ENCODE data around the gene LMTK2.

Gene LMTK2

GRCh38 chr7:98100088-98100487 lies 6.6 kb upstream of the LMTK2 start:
- Histone ChIP-seq H3K36me3 (ENCODE audit: control insufficient read depth, insufficient read depth, low read length) (no peaks in the 10 kb centered on the region), H3K27ac (ENCODE audit: insufficient read depth, low read length, poor library complexity, severe bottlenecking) (no peak overlapping the region), H3K4me3 (ENCODE audit: insufficient read depth, low read depth, low read length, poor library complexity, severe bottlenecking) (no peak overlapping the region), H3K4me1 (ENCODE audit: control insufficient read depth, insufficient read depth, low read length, poor library complexity, severe bottlenecking) (no peaks in the 10 kb centered on the region), H3K9me3 (ENCODE audit: control insufficient read depth, low read length) (peaks cover 4% of the 10 kb centered on the region), H3K27me3 (replicated peaks; ENCODE audit: control insufficient read depth, insufficient read depth, low read length, poor library complexity, severe bottlenecking) (no peaks in the 10 kb centered on the region)
- DNase-seq, result no peak

GRCh38 chr7:98102170-98102569 lies 4.5 kb upstream of the LMTK2 start:
- Histone ChIP-seq H3K36me3 (ENCODE audit: control insufficient read depth, insufficient read depth, low read length) (no peaks in the 10 kb centered on the region), H3K9me3 (ENCODE audit: control insufficient read depth, low read length) (peaks cover 2% of the 10 kb centered on the region), H3K27ac (ENCODE audit: insufficient read depth, low read length, poor library complexity, severe bottlenecking) (no peak overlapping the region), H3K4me1 (ENCODE audit: control insufficient read depth, insufficient read depth, low read length, poor library complexity, severe bottlenecking) (no peaks in the 10 kb centered on the region), H3K4me3 (ENCODE audit: insufficient read depth, low read depth, low read length, poor library complexity, severe bottlenecking) (no peak overlapping the region), H3K27me3 (replicated peaks; ENCODE audit: control insufficient read depth, insufficient read depth, low read length, poor library complexity, severe bottlenecking) (no peaks in the 10 kb centered on the region)
- DNase-seq, result no peak

- Histone ChIP-seq H3K4me3 (ENCODE audit: insufficient read depth, low read depth, low read length, poor library complexity, severe bottlenecking) (no peak overlapping the region), H3K27ac (ENCODE audit: insufficient read depth, low read length, poor library complexity, severe bottlenecking) (no peak overlapping the region), H3K27me3 (replicated peaks; ENCODE audit: control insufficient read depth, insufficient read depth, low read length, poor library complexity, severe bottlenecking) (no peaks in the 10 kb centered on the region), H3K4me1 (ENCODE audit: control insufficient read depth, insufficient read depth, low read length, poor library complexity, severe bottlenecking) (no peaks in the 10 kb centered on the region), H3K9me3 (ENCODE audit: control insufficient read depth, low read length) (no peaks in the 10 kb centered on the region), H3K36me3 (ENCODE audit: control insufficient read depth, insufficient read depth, low read length) (no peaks in the 10 kb centered on the region)
- peak in 2 of 3 donors; percentile 0 to 4 for DNase-seq
Observed at GRCh38 chr7:98105942-98106544, 619 bp upstream of the LMTK2 start.

GRCh38 chr7:98107313-98107721 lies 655 bp downstream of the LMTK2 start:
- Histone ChIP-seq H3K4me3 (ENCODE audit: insufficient read depth, low read depth, low read length, poor library complexity, severe bottlenecking) (peak overlapping the region; percentile 99), H3K36me3 (ENCODE audit: control insufficient read depth, insufficient read depth, low read length) (no peaks in the 10 kb centered on the region), H3K9me3 (ENCODE audit: control insufficient read depth, low read length) (no peaks in the 10 kb centered on the region), H3K27ac (ENCODE audit: insufficient read depth, low read length, poor library complexity, severe bottlenecking) (peak overlapping the region; percentile 78), H3K27me3 (replicated peaks; ENCODE audit: control insufficient read depth, insufficient read depth, low read length, poor library complexity, severe bottlenecking) (no peaks in the 10 kb centered on the region), H3K4me1 (ENCODE audit: control insufficient read depth, insufficient read depth, low read length, poor library complexity, severe bottlenecking) (no peaks in the 10 kb centered on the region)
- DNase-seq, result peak in 2 of 3 donors; percentile 6 to 29

GRCh38 chr7:98110249-98111022 lies 3.8 kb downstream of the LMTK2 start:
- no peaks in the 10 kb centered on the region for H3K4me1 ChIP-seq (ENCODE audit: control insufficient read depth, insufficient read depth, low read length, poor library complexity, severe bottlenecking)

GRCh38 chr7:98112077-98112476 lies 5.4 kb downstream of the LMTK2 start:
- Histone ChIP-seq H3K9me3 (ENCODE audit: control insufficient read depth, low read length) (no peaks in the 10 kb centered on the region), H3K27ac (ENCODE audit: insufficient read depth, low read length, poor library complexity, severe bottlenecking) (no peak overlapping the region), H3K4me1 (ENCODE audit: control insufficient read depth, insufficient read depth, low read length, poor library complexity, severe bottlenecking) (no peaks in the 10 kb centered on the region), H3K36me3 (ENCODE audit: control insufficient read depth, insufficient read depth, low read length) (no peaks in the 10 kb centered on the region), H3K4me3 (ENCODE audit: insufficient read depth, low read depth, low read length, poor library complexity, severe bottlenecking) (no peak overlapping the region), H3K27me3 (replicated peaks; ENCODE audit: control insufficient read depth, insufficient read depth, low read length, poor library complexity, severe bottlenecking) (no peaks in the 10 kb centered on the region)
- DNase-seq, result no peak

More at GRCh38 chr7:98110249-98111022, 3.8 kb downstream of the LMTK2 start:
- Histone ChIP-seq H3K4me3 (ENCODE audit: insufficient read depth, low read depth, low read length, poor library complexity, severe bottlenecking) (no peak overlapping the region), H3K36me3 (ENCODE audit: control insufficient read depth, insufficient read depth, low read length) (no peaks in the 10 kb centered on the region), H3K27me3 (replicated peaks; ENCODE audit: control insufficient read depth, insufficient read depth, low read length, poor library complexity, severe bottlenecking) (no peaks in the 10 kb centered on the region), H3K9me3 (ENCODE audit: control insufficient read depth, low read length) (no peaks in the 10 kb centered on the region), H3K27ac (ENCODE audit: insufficient read depth, low read length, poor library complexity, severe bottlenecking) (no peak overlapping the region)
- no peak for DNase-seq

- H3K9me3 ChIP-seq (ENCODE audit: control insufficient read depth, low read length), result no peaks in the 10 kb centered on the region
- H3K27ac ChIP-seq (ENCODE audit: insufficient read depth, low read length, poor library complexity, severe bottlenecking), result no peak overlapping the region
- H3K36me3 ChIP-seq (ENCODE audit: control insufficient read depth, insufficient read depth, low read length), result no peaks in the 10 kb centered on the region
- no peak overlapping the region for H3K4me3 ChIP-seq (ENCODE audit: insufficient read depth, low read depth, low read length, poor library complexity, severe bottlenecking)
- no peaks in the 10 kb centered on the region for H3K4me1 ChIP-seq (ENCODE audit: control insufficient read depth, insufficient read depth, low read length, poor library complexity, severe bottlenecking)
- no peaks in the 10 kb centered on the region for H3K27me3 ChIP-seq (replicated peaks; ENCODE audit: control insufficient read depth, insufficient read depth, low read length, poor library complexity, severe bottlenecking)
- no peak for DNase-seq
Observed at GRCh38 chr7:98115746-98116525, 9.3 kb downstream of the LMTK2 start.

- Histone ChIP-seq H3K27ac (ENCODE audit: insufficient read depth, low read length, poor library complexity, severe bottlenecking) (no peak overlapping the region), H3K4me3 (ENCODE audit: insufficient read depth, low read depth, low read length, poor library complexity, severe bottlenecking) (no peak overlapping the region), H3K4me1 (ENCODE audit: control insufficient read depth, insufficient read depth, low read length, poor library complexity, severe bottlenecking) (no peaks in the 10 kb centered on the region), H3K27me3 (replicated peaks; ENCODE audit: control insufficient read depth, insufficient read depth, low read length, poor library complexity, severe bottlenecking) (no peaks in the 10 kb centered on the region), H3K9me3 (ENCODE audit: control insufficient read depth, low read length) (no peaks in the 10 kb centered on the region), H3K36me3 (ENCODE audit: control insufficient read depth, insufficient read depth, low read length) (no peaks in the 10 kb centered on the region)
- DNase-seq, result no peak
Observed at GRCh38 chr7:98116656-98117461, 10.2 kb downstream of the LMTK2 start.

- no peak for DNase-seq
- no peak overlapping the region for H3K27ac ChIP-seq (ENCODE audit: insufficient read depth, low read length, poor library complexity, severe bottlenecking)
Observed at GRCh38 chr7:98119256-98119918, 12.7 kb downstream of the LMTK2 start.

More at GRCh38 chr7:98119256-98119918, 12.7 kb downstream of the LMTK2 start:
- H3K9me3 ChIP-seq (ENCODE audit: control insufficient read depth, low read length), result no peaks in the 10 kb centered on the region
- H3K36me3 ChIP-seq (ENCODE audit: control insufficient read depth, insufficient read depth, low read length), result no peaks in the 10 kb centered on the region
- no peaks in the 10 kb centered on the region for H3K27me3 ChIP-seq (replicated peaks; ENCODE audit: control insufficient read depth, insufficient read depth, low read length, poor library complexity, severe bottlenecking)
- no peak overlapping the region for H3K4me3 ChIP-seq (ENCODE audit: insufficient read depth, low read depth, low read length, poor library complexity, severe bottlenecking)
- H3K4me1 ChIP-seq (ENCODE audit: control insufficient read depth, insufficient read depth, low read length, poor library complexity, severe bottlenecking), result no peaks in the 10 kb centered on the region
